Measurements from ENCODE around the gene ARRB1. TPM values are rescaled to one million over a fixed set of nuclear protein-coding genes. Genes with fewer than 3 reads are reported as not detected.

Gene ARRB1
- total and polyA plus RNA-seq, 4 donors, result 3.3 to 21.2 (median 12.5) TPM

GRCh38 chr11:75287579-75287978 is 63.9 kb downstream of the ARRB1 start:
- Histone ChIP-seq H3K4me1 (ENCODE audit: control insufficient read depth in 4 of 4, insufficient read depth in 4 of 4, low read length in 3 of 4) (peaks cover 0 to 5% (median 0%) of the 10 kb centered on the region in 4 donors), H3K9ac (ENCODE audit: low read depth in 1 of 2, low read length in 2 of 2) (no peak overlapping the region), H3K27ac (ENCODE audit: low read depth in 1 of 2, low read length in 2 of 2) (no peak overlapping the region), H3K36me3 (ENCODE audit: control insufficient read depth in 4 of 4, insufficient read depth in 3 of 4, low read depth in 1 of 4, low read length in 3 of 4) (peaks cover 0 to 17% (median 5%) of the 10 kb centered on the region in 4 donors), H3K4me3 (ENCODE audit: low read depth in 1 of 3, low read length in 3 of 3) (no peak overlapping the region), H3K27me3 (ENCODE audit: control insufficient read depth in 4 of 4, insufficient read depth in 4 of 4, low read length in 3 of 4) (no peaks in the 10 kb centered on the region), H3K9me3 (ENCODE audit: control insufficient read depth in 4 of 4, low read length in 3 of 4) (no peaks in the 10 kb centered on the region)
- WGBS, result 97% methylated on average over 17 of the region's 17 CpGs
- TF ChIP-seq TAF1 (conservative IDR thresholded peaks at IDR 0.05), result no peak
- TF ChIP-seq ATF3 (IDR thresholded peaks at IDR 0.05), result no peak
- TF ChIP-seq EGR1 (IDR thresholded peaks at IDR 0.05; ENCODE audit: low read depth in 2 of 2), result no peak
- TF ChIP-seq REST (IDR thresholded peaks at IDR 0.05), result no peak
- no peak for TF ChIP-seq ZBTB33 (IDR thresholded peaks at IDR 0.05)
- no peak for TF ChIP-seq FOXA1 (IDR thresholded peaks at IDR 0.05)
- no peak for TF ChIP-seq HNF4A (conservative IDR thresholded peaks at IDR 0.05)
- TF ChIP-seq GABPA (IDR thresholded peaks at IDR 0.05 in 1 of 2, conservative IDR thresholded peaks at IDR 0.05 in 1 of 2), result no peak
- no peak for TF ChIP-seq NR2F2 (IDR thresholded peaks at IDR 0.05)
- TF ChIP-seq YY1 (IDR thresholded peaks at IDR 0.05), result no peak
- TF ChIP-seq FOXA2 (IDR thresholded peaks at IDR 0.05), result no peak
- no peak for TF ChIP-seq MAX (IDR thresholded peaks at IDR 0.05)
- TF ChIP-seq JUND (IDR thresholded peaks at IDR 0.05), result no peak
- TF ChIP-seq HNF4G (IDR thresholded peaks at IDR 0.05), result no peak
- TF ChIP-seq RAD21 (IDR thresholded peaks at IDR 0.05), result no peak
- no peak for TF ChIP-seq RXRA (IDR thresholded peaks at IDR 0.05)
- no peak for TF ChIP-seq CTCF (IDR thresholded peaks at IDR 0.05; ENCODE audit: low read depth, low read length, missing input control)
- TF ChIP-seq SP1 (IDR thresholded peaks at IDR 0.05), result no peak
- no peak for DNase-seq (ENCODE audit: low spot score)
